ENCODE results near the gene EDRF1. TPM values are rescaled to one million over a fixed set of nuclear protein-coding genes. Genes with fewer than 3 reads are reported as not detected.

The EDRF1 gene
- total RNA-seq, 4 donors from 2014 or later: 20.2 to 35.1 (median 26.3) TPM

DNA sequence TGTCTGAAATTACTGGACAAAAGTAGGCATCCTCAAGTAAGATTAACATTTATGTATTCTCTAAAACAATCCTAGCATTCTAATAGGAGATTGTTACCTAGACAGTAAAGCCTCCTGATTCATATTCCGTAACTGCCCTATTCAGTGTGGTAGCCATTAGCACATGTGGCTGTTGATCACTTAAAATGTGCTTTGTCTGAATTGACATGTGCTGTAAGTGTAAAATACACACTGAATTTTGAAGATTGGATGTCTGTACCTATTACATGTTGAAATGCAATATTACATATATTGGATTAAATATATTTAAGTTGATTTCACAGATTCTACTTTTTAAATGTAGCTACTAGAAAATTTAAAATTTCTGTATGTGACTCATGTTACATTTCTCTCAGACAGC lies 14.6 kb downstream of the EDRF1 start:
- Histone ChIP-seq H3K27ac (no peak overlapping the region), H3K4me3 (no peak overlapping the region), H3K27me3 (no peaks in the 10 kb centered on the region), H3K9me3 (no peaks in the 10 kb centered on the region), H3K4me1 (no peaks in the 10 kb centered on the region), H3K36me3 (peaks cover 0 to 94% (median 44%) of the 10 kb centered on the region in 4 donors)
- no peak for DNase-seq
- intact Hi-C loops (cut with DNase I; ENCODE audit: low total_unique reads): no loop called here
- WGBS, 2 donors (ENCODE audit: low coverage in 1 of 2): 90 to 100% methylated on average over 1 of the region's 1 CpG
- in situ Hi-C loops (cut with MboI; ENCODE audit: low pct_ligation_motif_present in 1 of 4, low pct_unique_long_range_greater_than_20kb in 1 of 4, low sequenced_read_pairs in 3 of 4): no loop called here
- TF ChIP-seq, protein P1, sequence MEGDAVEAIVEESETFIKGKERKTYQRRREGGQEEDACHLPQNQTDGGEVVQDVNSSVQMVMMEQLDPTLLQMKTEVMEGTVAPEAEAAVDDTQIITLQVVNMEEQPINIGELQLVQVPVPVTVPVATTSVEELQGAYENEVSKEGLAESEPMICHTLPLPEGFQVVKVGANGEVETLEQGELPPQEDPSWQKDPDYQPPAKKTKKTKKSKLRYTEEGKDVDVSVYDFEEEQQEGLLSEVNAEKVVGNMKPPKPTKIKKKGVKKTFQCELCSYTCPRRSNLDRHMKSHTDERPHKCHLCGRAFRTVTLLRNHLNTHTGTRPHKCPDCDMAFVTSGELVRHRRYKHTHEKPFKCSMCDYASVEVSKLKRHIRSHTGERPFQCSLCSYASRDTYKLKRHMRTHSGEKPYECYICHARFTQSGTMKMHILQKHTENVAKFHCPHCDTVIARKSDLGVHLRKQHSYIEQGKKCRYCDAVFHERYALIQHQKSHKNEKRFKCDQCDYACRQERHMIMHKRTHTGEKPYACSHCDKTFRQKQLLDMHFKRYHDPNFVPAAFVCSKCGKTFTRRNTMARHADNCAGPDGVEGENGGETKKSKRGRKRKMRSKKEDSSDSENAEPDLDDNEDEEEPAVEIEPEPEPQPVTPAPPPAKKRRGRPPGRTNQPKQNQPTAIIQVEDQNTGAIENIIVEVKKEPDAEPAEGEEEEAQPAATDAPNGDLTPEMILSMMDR (IDR thresholded peaks at IDR 0.05): no peak
- TF ChIP-seq POLR2AphosphoS5 (IDR thresholded peaks at IDR 0.05) (no peak), EP300 (IDR thresholded peaks at IDR 0.05; ENCODE audit: low read depth) (no peak), POLR2A (IDR thresholded peaks at IDR 0.05) (no peak)

DNA sequence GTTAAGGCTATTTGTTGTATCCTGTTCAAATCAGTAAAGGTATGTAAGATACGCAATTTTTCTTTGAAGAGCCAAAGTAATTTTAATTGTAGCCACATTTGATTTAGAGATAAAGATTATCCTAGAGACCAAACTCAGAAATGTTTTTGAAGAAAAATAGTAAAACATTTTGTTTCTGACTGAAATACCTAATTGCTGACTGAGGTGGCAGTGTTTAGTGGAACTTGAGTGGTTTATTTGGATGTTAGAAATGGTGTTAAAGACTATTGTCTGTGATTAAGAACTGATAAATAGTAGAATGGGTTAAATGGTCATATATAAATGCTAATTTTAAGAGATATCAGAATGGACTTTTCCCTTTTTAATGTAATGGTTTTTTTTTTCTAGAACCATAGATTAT lies 15.3 kb downstream of the EDRF1 start:
- no peaks in the 10 kb centered on the region for H3K9me3 ChIP-seq
- no peak overlapping the region for H3K4me3 ChIP-seq
- H3K27me3 ChIP-seq: no peaks in the 10 kb centered on the region
- in situ Hi-C loops (cut with MboI; ENCODE audit: low pct_ligation_motif_present in 1 of 4, low pct_unique_long_range_greater_than_20kb in 1 of 4, low sequenced_read_pairs in 3 of 4): no loop called here
- no peaks in the 10 kb centered on the region for H3K4me1 ChIP-seq
- 96 to 100% methylated on average over 1 of the region's 1 CpG for WGBS, 2 donors (ENCODE audit: low coverage in 1 of 2)
- TF ChIP-seq EP300 (IDR thresholded peaks at IDR 0.05; ENCODE audit: low read depth) (no peak), POLR2AphosphoS5 (IDR thresholded peaks at IDR 0.05) (no peak), POLR2A (IDR thresholded peaks at IDR 0.05) (no peak)
- TF ChIP-seq, protein P1 (IDR thresholded peaks at IDR 0.05): no peak
- no peak overlapping the region for H3K27ac ChIP-seq
- DNase-seq: no peak
- peaks cover 0 to 94% (median 44%) of the 10 kb centered on the region in 4 donors for H3K36me3 ChIP-seq
- intact Hi-C loops (cut with DNase I; ENCODE audit: low total_unique reads): no loop called here

DNA sequence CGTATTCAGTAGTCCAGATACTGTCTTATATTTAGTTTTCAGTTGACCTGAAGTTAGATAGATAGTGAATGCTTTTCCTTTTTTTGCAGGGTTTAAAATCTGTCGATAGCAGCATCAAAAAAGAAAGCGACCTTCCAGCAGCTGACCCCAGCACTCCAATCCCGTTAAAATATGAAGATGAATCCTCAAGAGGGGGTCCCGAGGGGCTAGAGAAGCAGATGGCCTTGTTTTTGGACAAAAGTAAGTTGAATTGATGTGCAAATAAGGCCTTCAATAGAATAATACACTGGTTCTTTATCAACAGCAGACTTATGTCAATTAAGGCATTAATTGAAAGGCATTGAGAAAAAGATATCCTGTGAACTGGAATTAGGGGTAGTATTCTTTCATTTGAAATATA lies 18.7 kb downstream of the EDRF1 start:
- in situ Hi-C loops (cut with MboI; ENCODE audit: low pct_ligation_motif_present in 1 of 4, low pct_unique_long_range_greater_than_20kb in 1 of 4, low sequenced_read_pairs in 3 of 4) (no loop called here), intact Hi-C loops (cut with DNase I; ENCODE audit: low total_unique reads) (no loop called here)
- no peak overlapping the region for H3K4me3 ChIP-seq
- no peak overlapping the region for H3K27ac ChIP-seq
- DNase-seq: no peak
- peaks cover 0 to 88% (median 37%) of the 10 kb centered on the region in 4 donors for H3K36me3 ChIP-seq
- TF ChIP-seq POLR2A (IDR thresholded peaks at IDR 0.05): no peak
- TF ChIP-seq EP300 (IDR thresholded peaks at IDR 0.05; ENCODE audit: low read depth): no peak
- TF ChIP-seq POLR2AphosphoS5 (IDR thresholded peaks at IDR 0.05): no peak
- TF ChIP-seq, protein P1 (IDR thresholded peaks at IDR 0.05): no peak
- no peaks in the 10 kb centered on the region for H3K27me3 ChIP-seq
- H3K4me1 ChIP-seq: no peaks in the 10 kb centered on the region
- WGBS, 2 donors (ENCODE audit: low coverage in 1 of 2): 91 to 93% methylated on average over 5 of the region's 5 CpGs
- H3K9me3 ChIP-seq: no peaks in the 10 kb centered on the region

DNA sequence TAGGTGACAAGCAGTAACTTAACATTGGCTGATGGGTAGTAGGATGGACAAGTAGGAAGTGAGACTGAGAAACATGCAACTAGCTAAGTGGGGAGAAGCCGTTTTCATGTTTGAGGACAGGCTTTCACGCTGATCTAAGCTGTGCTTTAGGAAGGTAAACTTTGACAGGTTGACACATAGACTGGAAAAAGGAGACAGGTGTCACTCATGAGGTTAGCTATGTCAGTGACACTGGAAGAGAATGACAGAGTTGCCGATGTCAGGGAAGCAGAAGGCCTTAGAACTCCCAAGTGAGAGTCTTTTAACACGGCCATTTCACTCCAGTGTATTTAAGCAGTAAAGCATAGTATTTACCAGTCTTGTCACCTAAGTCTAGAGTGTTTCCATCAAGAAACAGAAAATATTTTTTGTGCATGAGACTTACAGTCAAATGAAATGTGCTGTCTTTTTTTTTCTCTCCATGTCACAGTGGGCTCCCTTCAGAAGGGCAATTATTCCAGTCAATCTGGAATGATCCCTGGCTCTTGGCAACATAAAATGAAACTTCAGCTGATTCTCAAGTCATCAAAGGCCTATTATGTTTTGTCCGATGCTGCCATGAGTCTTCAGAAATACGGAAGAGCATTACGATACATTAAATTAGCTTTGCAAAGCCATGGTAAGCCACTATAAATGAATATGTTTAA lies 20.6 kb downstream of the EDRF1 start:
- in situ Hi-C loops (cut with MboI; ENCODE audit: low pct_ligation_motif_present in 1 of 4, low pct_unique_long_range_greater_than_20kb in 1 of 4, low sequenced_read_pairs in 3 of 4) (no loop called here), intact Hi-C loops (cut with DNase I; ENCODE audit: low total_unique reads) (no loop called here)
- Histone ChIP-seq H3K27me3 (no peaks in the 10 kb centered on the region), H3K36me3 (peaks cover 0 to 78% (median 32%) of the 10 kb centered on the region in 4 donors), H3K4me3 (no peak overlapping the region), H3K9me3 (no peaks in the 10 kb centered on the region), H3K27ac (no peak overlapping the region), H3K4me1 (no peaks in the 10 kb centered on the region)
- DNase-seq: no peak
- TF ChIP-seq, protein P1 (IDR thresholded peaks at IDR 0.05): no peak
- no peak for TF ChIP-seq POLR2AphosphoS5 (IDR thresholded peaks at IDR 0.05)
- TF ChIP-seq POLR2A (IDR thresholded peaks at IDR 0.05): no peak
- no peak for TF ChIP-seq EP300 (IDR thresholded peaks at IDR 0.05; ENCODE audit: low read depth)
- WGBS, 2 donors (ENCODE audit: low coverage in 1 of 2): 93 to 95% methylated on average over 6 to 7 of the region's 7 CpGs
